ENCODE results near the gene OR13F1.
"Not testable (repeated sequence)": the region's sequence is repeated elsewhere in the genome, so short reads cannot be mapped to it uniquely, and the experiment has no call there.

- TF ChIP-seq POLR2A, CTCF (IDR thresholded peaks at IDR 0.05): not testable (repeated sequence)
Measured at GRCh38 chr9:104520241-104520640, 16.2 kb downstream of the OR13F1 start.

Data from tibial nerve (tissue), 3 donors.